NCI-H345 (cell line): Measurements from ENCODE around the gene ZNF844.
A peak's percentile ranks its signal among the peaks of the same experiment; 100 is the strongest.
"Not testable (repeated sequence)": the region's sequence is repeated elsewhere in the genome, so short reads cannot be mapped to it uniquely, and the experiment has no call there.

Source experiments
- DNase-seq: peaks from one replicate; lab custom pipeline; 2025; lab: John Stamatoyannopoulos, UW

ZNF844 gene

DNA sequence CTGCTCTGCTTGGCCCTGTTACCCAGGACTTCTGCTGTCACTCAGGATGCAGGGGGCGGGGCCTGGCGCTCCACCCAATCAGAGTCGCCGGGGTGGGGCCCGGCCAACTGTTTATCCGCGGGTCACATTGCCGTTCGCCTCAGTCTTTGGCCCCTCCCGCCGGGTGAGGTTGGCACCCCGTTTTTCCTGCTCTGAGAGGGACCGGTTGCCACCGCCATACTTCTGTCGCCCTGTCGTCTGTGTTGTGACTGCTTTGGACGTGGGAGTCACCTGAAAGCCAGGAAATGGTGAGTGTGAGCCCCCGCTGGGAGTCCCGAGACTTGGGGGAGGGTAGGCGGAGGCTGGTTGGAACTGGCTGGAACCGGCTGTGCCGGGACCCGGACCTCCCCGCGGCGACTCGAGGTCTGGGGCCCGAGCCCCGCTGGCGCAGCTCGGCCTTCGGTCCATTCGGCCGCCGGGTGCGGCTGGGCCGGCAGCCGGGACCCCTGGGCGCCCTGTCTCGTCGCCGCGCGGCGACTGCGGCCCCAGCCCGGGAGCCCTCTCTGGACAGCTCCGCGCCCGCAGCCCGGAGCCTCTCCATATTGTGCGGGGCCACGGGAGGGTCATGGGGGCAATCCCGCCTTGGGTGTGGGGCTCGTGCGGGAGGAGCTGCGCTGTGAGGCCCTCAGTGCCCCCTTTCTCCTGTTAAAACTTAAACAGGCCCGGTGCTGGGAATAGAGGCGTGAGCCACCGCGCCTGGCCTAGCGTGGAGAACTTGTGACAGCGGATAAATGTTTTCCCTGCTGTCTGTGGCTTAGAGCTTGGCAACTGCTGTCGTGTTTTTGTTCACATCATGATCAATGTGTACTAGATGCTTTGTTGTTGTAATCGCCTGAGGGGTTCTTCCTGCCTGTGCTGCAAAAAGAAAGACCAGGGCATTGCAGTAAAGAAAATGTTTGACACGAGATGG lies at the start of gene ZNF844:
TSS of gene ZNF844 (plus strand) at position 142 of the 949 bp plus-strand sequence. CDS start at position 285, 143 bp downstream.
- peak; percentile 55 for DNase-seq

- no peak for DNase-seq
Observed at GRCh38 chr19:12015015-12015752, 49.3 kb upstream of the ZNF844 start.

GRCh38 chr19:12015753-12016116 lies 48.8 kb upstream of the ZNF844 start:
- DNase-seq, result no peak

DNA sequence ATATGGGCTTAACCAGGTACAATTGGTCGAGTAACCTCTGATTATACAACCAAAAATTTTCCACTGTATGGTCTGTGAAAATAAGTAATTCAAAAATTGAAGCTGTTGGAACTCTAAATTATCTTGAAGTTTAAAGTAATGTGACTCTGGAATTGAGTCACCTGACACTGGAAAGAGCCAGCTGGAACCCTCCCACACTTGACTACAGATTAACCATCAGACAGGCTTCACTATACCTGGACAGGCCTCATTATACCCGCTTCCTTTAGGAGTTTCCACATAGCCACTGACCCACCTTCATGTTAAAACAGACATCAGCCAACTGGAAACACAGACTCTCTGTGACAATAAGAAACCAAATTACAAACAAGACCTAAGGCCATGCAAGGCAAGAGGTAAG lies 30.3 kb upstream of the ZNF844 start:
- no peak for DNase-seq

GRCh38 chr19:12034620-12035019 lies 29.9 kb upstream of the ZNF844 start:
- DNase-seq, result no peak

- DNase-seq, result peak; percentile 72
Observed at GRCh38 chr19:12035220-12036172, 29.0 kb upstream of the ZNF844 start, which contains the start of gene ZNF433. Gene ZNF433 (minus strand): TSS chr19:12035679. CDS start chr19:12035539, 140 bp downstream.

DNA sequence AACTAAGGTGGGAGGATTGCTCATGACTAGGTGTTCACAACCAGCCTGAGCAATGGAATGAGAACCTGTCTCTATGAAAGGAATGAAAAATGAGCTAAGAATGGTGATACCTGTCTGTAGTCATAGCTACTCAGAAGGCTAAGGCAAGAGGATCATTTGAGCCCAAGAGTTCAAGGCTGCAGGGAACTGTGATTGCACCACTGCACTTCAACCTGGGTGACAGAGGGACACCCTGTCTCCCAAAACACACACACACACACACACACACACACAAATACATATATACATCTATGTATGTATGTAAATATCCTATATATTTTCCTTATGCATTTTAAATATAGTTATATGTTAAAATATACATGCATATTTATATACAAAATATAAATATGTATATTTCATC lies 21.6 kb upstream of the ZNF844 start:
- no peak for DNase-seq

GRCh38 chr19:12043752-12044422 lies 20.6 kb upstream of the ZNF844 start:
- no peak for DNase-seq

DNA sequence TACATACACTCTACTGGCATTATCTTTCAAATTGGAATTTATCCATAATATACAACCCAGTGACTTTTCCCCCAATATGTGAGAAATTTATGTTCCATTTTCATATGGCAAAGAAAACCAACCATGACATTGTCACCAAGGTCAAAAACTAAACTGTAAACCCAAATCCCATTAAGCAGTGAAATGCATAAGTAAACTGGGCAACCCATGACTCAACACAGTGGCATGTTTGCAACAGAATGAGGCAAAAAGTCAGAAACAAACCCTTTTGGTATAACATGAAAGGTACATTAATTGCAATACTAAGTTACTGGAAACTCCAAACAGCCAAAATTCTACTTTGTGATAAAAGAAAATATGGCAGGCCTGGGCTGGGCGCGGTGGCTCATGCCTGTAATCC lies 16.7 kb upstream of the ZNF844 start:
- DNase-seq, result no peak

DNA sequence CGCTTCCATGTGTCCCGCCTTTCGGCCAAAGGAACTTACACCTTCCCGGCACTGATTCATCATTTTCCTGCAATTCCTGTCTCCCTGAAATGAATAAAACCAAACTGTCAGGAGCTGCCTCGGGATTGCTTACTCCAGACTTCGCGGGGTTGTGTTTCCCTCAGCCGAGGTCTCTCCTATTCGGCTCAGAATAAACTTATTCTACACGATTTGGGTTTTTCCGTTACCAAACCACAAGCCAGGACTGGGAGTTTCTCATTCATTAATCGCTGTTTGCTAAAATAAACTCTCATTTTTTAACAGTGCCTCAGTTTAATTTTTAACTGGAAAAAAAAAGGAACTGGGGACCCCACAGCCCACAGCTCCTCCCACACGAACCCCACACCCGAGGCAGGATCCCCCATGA lies 12.4 kb upstream of the ZNF844 start:
- peak; percentile 0 for DNase-seq

GRCh38 chr19:12052497-12053169 lies 11.9 kb upstream of the ZNF844 start, which contains the start of gene ZNF878:
Gene ZNF878 (minus strand): TSS chr19:12052961. CDS start chr19:12052801, 160 bp downstream.
- peak; percentile 78 for DNase-seq

DNA sequence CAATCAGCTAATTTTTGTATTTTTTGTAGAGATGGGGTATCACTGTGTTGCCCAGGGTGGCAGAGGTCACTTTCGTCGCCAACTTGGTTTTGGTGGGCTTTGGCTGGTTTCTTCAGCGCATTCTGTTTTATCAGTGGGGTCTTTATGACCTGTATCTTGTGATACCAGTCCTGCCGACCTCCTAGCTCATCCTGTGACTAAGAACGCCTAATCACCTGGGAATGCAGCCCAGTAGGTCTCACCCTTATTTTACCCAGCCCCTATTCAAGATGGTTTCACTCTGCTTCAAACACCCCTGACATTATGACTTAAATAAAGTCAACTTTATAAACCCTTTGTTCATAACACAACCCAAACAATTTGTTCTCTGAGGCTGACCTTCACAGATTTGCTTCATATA lies 8.7 kb upstream of the ZNF844 start:
- DNase-seq, result no peak

DNA sequence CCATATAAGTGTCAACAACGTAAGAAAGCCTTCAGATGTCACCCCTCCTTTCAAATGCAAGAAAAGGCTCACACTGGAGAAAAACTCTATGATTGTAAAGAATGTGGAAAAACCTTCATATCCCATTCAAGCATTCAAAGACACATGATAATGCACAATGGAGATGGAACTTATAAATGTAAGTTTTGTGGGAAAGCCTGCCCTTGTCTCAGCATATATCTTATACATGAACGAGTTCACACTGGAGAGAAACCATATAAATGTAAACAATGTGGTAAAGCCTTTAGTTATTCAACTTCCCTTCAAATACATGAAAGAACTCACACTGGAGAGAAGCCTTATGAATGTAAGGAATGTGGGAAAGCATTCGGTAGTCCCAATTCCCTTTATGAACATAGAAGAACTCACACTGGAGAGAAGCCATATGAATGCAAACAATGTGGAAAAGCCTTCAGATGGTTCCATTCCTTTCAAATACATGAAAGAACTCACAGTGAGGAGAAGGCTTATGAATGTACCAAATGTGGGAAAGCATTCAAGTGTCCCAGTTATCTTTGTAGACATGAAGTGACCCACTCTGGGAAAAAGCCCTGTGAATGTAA lies 11.1 kb downstream of the ZNF844 start:
- no peak for DNase-seq

- not testable (repeated sequence) for DNase-seq
Observed at GRCh38 chr19:12076331-12076730, 11.8 kb downstream of the ZNF844 start.

DNA sequence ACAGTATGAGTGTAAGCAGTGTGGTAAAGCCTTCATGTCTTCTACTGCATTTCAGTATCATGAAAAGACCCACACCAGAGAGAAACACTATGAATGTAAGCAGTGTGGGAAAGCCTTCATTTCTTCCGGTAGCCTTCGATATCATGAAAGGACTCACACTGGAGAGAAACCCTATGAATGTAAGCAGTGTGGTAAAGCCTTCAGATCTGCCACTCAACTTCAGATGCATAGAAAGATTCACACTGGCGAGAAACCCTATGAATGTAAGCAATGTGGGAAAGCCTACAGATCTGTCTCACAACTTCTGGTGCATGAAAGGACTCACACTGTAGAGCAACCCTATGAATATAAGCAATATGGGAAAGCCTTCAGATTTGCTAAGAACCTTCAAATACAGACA lies 12.8 kb downstream of the ZNF844 start:
- no peak for DNase-seq

DNA sequence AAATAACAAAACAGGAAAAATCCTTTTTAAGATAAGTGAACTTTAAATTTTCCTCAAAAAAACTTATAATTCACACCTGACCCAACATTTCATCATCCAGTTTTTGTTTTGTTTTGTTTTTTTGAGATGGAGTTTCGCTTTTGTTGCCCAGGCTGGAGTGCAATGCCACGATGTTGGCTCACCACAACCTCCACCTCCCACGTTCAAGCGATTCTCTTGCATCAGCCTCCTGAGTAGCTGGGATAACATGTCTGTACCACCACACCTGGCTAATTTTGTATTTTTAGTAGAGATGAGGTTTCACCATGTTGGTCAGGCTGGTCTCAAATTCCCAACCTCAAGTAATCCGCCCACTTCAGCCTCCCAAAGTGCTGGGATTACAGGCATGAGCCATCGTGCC lies 18.8 kb downstream of the ZNF844 start:
- DNase-seq, result not testable (repeated sequence)

- DNase-seq, result no peak
Observed at GRCh38 chr19:12085074-12085818, 20.7 kb downstream of the ZNF844 start.

- peak; percentile 2 for DNase-seq
Observed at GRCh38 chr19:12090807-12091206, 26.3 kb downstream of the ZNF844 start.
